NCI-H345 treated with DMSO at 0.1 percent for 48 hours (cell line): ENCODE data around the gene ETS1.

Experiments used
- DNase-seq: peaks from one replicate; lab custom pipeline; 2025; ENCODE audit not compliant: unreplicated experiment; lab: John Stamatoyannopoulos, UW

Gene ETS1

DNA sequence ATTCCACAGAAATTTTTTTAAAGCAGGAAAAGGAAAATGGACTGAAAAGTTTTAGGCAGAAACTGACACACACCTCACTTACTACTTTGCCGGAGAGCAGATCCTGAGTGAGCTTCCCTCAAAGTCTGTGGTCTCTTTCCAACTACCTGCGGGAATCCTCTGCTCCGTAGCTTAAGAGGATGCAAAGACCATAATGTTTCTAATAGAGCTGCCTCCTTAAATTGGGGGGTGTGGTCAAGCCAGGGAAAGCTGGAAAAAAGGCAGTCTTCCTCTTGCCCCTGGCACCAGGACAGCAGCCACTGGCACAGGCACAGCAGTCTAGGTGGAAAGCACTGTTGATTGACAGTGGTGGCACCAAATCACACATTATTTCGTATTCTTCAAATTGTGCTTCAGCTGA is at the start of gene ETS1:
Gene ETS1 (minus strand): TSS at position 144 of the 400 bp plus-strand sequence. CDS start 14,428 bp downstream, outside the sequence.
- DNase-seq = no peak

GRCh38 chr11:128634395-128634794 is 47.0 kb upstream of the ETS1 start:
- DNase-seq = no peak

DNA sequence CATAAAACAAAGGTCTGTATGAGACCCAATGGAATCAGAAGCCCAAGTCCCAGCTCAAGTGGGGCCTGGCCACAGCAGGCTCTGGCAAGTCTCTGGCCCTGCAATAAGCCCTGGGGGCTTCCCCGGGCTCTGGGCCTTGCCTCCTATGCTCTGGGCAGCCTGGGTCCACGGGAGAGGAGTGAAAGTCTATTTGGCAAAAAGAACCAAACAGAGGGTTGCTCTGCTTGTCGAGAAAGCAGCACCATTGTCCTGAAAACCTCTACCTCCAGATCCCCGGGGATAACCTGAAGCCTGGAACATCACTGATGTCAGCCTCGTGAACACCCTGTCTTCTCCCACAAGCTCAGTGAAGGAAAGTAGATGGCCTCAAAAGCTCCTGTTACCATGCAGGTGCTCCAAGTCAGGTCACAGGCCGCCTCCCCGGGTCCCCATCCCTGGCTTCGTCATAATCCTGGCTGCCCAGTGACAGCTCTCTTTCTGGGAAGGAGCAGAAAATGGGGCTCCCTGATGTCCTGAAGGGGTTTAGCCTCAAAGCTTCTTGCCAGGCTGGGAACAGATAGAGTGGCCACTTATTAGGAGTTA is 46.1 kb upstream of the ETS1 start:
- no peak for DNase-seq

- peak; percentile 21 for DNase-seq
Measured at GRCh38 chr11:128632141-128632791, 44.9 kb upstream of the ETS1 start.

GRCh38 chr11:128630367-128631230 is 43.2 kb upstream of the ETS1 start:
- peak; percentile 60 for DNase-seq

- DNase-seq = no peak
Measured at GRCh38 chr11:128629516-128630106, 42.3 kb upstream of the ETS1 start.

GRCh38 chr11:128628686-128629085 is 41.3 kb upstream of the ETS1 start:
- no peak for DNase-seq

DNA sequence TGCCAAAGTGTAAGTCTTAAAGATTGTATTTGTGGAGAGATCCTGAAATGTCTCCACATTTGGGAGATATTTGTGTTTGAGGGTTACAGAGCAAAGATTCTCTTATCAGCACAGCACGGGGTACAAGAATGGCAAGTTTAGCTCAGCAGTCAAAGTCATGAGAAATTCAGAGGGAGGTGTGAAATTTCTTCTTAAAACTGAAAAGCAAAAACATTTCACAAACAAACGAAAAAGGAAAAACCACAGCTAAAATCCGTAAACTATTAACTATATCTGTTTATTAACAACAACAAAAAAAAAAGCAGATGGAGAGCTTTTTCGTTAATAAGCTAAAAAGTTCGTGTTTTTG is 40.9 kb upstream of the ETS1 start:
- no peak for DNase-seq

GRCh38 chr11:128627666-128628324 is 40.4 kb upstream of the ETS1 start:
- DNase-seq = no peak

GRCh38 chr11:128626913-128627665 is 39.7 kb upstream of the ETS1 start:
- no peak for DNase-seq

- no peak for DNase-seq
Measured at GRCh38 chr11:128625746-128626145, 38.4 kb upstream of the ETS1 start.

- DNase-seq = no peak
Measured at GRCh38 chr11:128625326-128625725, 38.0 kb upstream of the ETS1 start.

GRCh38 chr11:128624269-128625175 is 37.2 kb upstream of the ETS1 start:
- no peak for DNase-seq

DNA sequence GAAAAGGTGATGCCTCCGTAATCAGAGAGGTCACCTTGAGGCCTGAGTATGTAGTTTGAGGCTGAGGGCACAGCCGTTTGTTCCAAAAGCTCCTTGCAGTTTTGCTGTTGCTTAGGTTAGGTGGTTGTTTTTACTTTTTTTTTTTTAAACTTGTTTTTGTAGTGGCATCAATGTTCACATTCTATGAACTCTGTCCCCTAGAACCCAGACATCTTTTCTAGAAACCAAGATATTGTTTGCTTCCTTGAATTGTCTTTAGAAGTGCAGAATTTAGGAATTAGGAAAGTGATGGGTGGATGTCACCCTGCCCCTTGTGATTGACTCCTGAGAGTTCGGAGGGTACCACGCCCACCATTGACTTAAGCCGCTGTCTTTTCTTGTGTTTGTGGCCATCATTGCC is 35.7 kb upstream of the ETS1 start:
- DNase-seq = no peak

GRCh38 chr11:128621601-128622501 is 34.5 kb upstream of the ETS1 start:
- DNase-seq = no peak

DNA sequence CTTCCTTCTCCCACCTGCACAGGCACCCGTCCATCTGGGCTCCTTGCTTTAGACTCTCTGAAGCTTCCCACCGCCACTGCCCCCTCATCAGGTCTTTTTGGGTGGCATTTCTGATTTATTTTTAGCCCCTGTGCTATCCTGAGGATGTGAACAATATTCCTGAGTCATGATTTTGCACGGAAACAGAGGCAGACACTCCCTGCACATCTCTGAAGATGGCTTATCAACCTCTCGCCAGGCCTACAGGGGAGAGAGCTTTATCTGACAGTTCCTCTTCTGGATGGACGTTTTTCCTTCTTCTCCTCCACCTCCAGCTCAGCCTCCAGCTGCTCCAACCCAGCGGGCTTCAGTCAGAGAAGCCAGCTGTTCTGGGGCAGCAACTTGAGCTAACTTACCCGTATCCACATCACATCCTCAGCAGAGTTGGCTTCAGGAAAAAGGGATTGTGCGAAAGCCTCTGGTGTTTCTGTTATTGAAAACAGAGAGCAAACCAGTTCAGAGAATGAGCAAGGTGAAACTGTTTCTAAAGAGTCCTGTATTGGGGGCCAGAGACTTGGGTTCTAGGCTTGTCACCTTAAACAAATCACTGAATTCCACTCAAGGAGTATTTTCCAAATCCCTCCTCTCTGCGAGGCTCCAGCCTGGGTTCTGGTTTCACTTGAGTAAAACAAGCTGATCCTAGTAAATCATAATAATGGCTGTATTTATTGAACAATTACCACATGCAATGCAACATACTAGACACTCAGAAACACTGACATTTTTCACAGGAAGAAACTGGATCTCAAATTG is 33.1 kb upstream of the ETS1 start:
- no peak for DNase-seq

DNA sequence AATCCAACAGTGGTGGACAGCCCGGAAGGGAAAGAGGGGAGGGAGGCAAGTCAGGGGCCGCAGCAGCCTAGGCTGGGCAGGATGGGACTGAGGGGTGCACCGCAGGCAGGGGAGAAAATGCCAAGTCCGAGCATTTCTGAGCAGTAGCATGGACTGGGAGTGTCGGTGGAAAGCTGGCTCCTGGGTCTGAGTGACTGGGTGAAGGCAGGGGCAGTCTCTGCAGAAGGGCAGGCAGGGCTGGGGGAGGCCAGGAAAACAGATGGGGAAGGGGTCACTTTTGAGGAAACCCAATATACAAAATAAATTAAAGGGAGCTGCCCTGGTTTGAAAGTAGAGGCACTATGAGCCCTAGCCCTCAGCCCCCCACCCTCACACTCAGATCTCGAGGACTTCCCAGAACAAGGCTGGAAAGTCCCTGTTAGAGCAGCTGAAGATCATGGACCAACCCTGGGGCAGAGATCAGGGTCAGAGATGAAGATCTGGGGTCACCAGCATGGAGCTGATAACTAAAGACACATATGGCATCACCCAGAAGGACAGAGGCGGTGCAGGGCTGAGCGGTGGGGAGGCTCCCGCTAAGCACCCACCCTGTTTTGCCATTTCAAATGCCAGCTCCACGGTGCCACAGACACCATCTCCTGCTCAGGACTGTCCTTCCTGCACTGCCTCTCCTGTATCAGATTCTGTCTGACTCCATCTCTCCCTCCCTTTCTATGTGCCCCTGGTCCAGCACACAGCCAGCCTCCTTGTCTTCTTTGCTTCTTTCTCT is 32.4 kb upstream of the ETS1 start:
- no peak for DNase-seq
